Neural cell (in vitro differentiated cells): ENCODE results near the gene PDE4D. TPM values are rescaled to one million over a fixed set of nuclear protein-coding genes. Genes with fewer than 3 reads are reported as not detected.

Source experiments
- H2AFZ ChIP-seq: fragments of 200-600, 300-800 bp; sonication (generic), shearing (Covaris generic); 2 replicates; pipeline ENCODE4 v1.6.0; 2014; ENCODE audit warnings: low read depth, mild to moderate bottlenecking, antibody characterized with exemption, low read length, moderate library complexity
- H3F3A ChIP-seq: fragments of 200-600 bp; shearing (Covaris generic); 2 replicates; pipeline ENCODE4 v1.6.1; 2016; ENCODE audit warnings: mild to moderate bottlenecking, moderate library complexity, mixed read lengths, antibody characterized with exemption, low read length; ENCODE audit not compliant: insufficient read depth, poor library complexity, severe bottlenecking
- H3K27ac ChIP-seq: fragments of 200-600, 300-800 bp; sonication (generic), shearing (Covaris generic); 2 replicates; pipeline ENCODE4 v1.5.1; 2014; ENCODE audit warnings: mild to moderate bottlenecking, low read length, moderate library complexity
- H3K27me3 ChIP-seq: fragments of 300-800, 200-600 bp; sonication (generic), shearing (Covaris generic); 2 replicates; pipeline ENCODE4 v1.6.0; 2014; ENCODE audit warnings: mild to moderate bottlenecking, low read depth, low read length, moderate library complexity; ENCODE audit not compliant: insufficient read depth
- H3K36me3 ChIP-seq: fragments of 300-800, 200-600 bp; sonication (generic), shearing (Covaris generic); 2 replicates; pipeline ENCODE4 v1.5.1; 2014; ENCODE audit warnings: mild to moderate bottlenecking, antibody characterized with exemption, low read length, moderate library complexity; ENCODE audit not compliant: insufficient read depth
- H3K4me2 ChIP-seq: fragments of 300-800, 200-600 bp; sonication (generic), shearing (Covaris generic); 2 replicates; pipeline ENCODE4 v1.6.0; 2014; ENCODE audit warnings: mild to moderate bottlenecking, low read length
- H3K4me3 ChIP-seq: fragments of 300-800, 200-600 bp; sonication (generic), shearing (Covaris generic); 2 replicates; pipeline ENCODE4 v1.5.1; 2014; ENCODE audit warnings: mild to moderate bottlenecking, low read length, moderate library complexity
- H3K79me2 ChIP-seq: fragments of 200-600 bp; shearing (Covaris generic); replicated peaks from 2 replicates; pipeline ENCODE4 v1.6.0; 2014; ENCODE audit warnings: mild to moderate bottlenecking, low read length, moderate library complexity; ENCODE audit not compliant: insufficient read depth
- H3K9ac ChIP-seq: fragments of 300-800, 200-600 bp; sonication (generic), shearing (Covaris generic); 2 replicates; pipeline ENCODE4 v1.6.1; 2016; ENCODE audit warnings: mild to moderate bottlenecking, low read length, mixed read lengths
- H3K9me2 ChIP-seq: fragments of 200-600 bp; shearing (Covaris generic); 2 replicates; pipeline ENCODE4 v1.6.1; 2016; ENCODE audit warnings: mild to moderate bottlenecking, low read length, mixed read lengths; ENCODE audit not compliant: insufficient read depth
- H3K9me3 ChIP-seq: fragments of 200-600, 300-800 bp; sonication (generic), shearing (Covaris generic); 2 replicates; pipeline ENCODE4 v1.6.1; 2016; ENCODE audit warnings: mild to moderate bottlenecking, mixed run types, low read length, moderate library complexity, mixed read lengths
- H4K20me1 ChIP-seq: fragments of 200-600 bp; shearing (Covaris generic); 2 replicates; pipeline ENCODE4 v1.6.1; 2016; ENCODE audit warnings: mild to moderate bottlenecking, mixed run types; ENCODE audit not compliant: insufficient read depth
- EP300 ChIP-seq: fragments of 450-650 bp; conservative IDR thresholded peaks from 2 replicates; pipeline ENCODE4 v1.6.1; 2014; ENCODE audit warnings: antibody characterized with exemption, mild to moderate bottlenecking, moderate library complexity; ENCODE audit not compliant: poor library complexity, severe bottlenecking
- EZH2 ChIP-seq: fragments of 200-600, 300-800 bp; shearing (Covaris generic), sonication (generic); IDR thresholded peaks from 2 replicates; pipeline ENCODE4 v1.6.1; 2014; ENCODE audit warnings: antibody characterized with exemption, low read length, borderline replicate concordance, mild to moderate bottlenecking; ENCODE audit not compliant: insufficient read depth, poor library complexity, severe bottlenecking
- MXI1 ChIP-seq: fragments of 450-650 bp; conservative IDR thresholded peaks from 2 replicates; pipeline ENCODE4 v1.6.1; 2014; ENCODE audit warnings: antibody characterized with exemption, mild to moderate bottlenecking; ENCODE audit not compliant: poor library complexity, severe bottlenecking
- POLR2AphosphoS5 ChIP-seq: IDR thresholded peaks from 2 replicates; pipeline ENCODE4 v1.6.1; 2012
- RAD21 ChIP-seq: fragments of 450-650 bp; conservative IDR thresholded peaks from 2 replicates; pipeline ENCODE4 v1.6.1; 2014; ENCODE audit warnings: antibody characterized with exemption, mild to moderate bottlenecking, moderate library complexity
- SMC3 ChIP-seq: fragments of 450-650 bp; conservative IDR thresholded peaks from 2 replicates; pipeline ENCODE4 v1.6.1; 2014; ENCODE audit warnings: antibody characterized with exemption, mild to moderate bottlenecking, moderate library complexity; ENCODE audit not compliant: poor library complexity
- TAF1 ChIP-seq: IDR thresholded peaks from 2 replicates; pipeline ENCODE4 v1.6.1; 2012; ENCODE audit warnings: low read depth
- polyA plus RNA-seq: library from polyadenylated mRNA; depleted of rRNA; stranded (reverse); fragments of >200 nt; gene quantifications from 2 replicates; pipeline ENCODE4 v1.2.3, GENCODE V29; 2014
- TF ChIP-seq, protein P1 (sequence below): IDR thresholded peaks from 2 replicates; pipeline ENCODE4 v1.6.1; 2012; ENCODE audit warnings: borderline replicate concordance
- TF ChIP-seq, protein P2 (sequence below): fragments of 450-650 bp; IDR thresholded peaks from 2 replicates; pipeline ENCODE4 v1.5.1; 2014; ENCODE audit warnings: antibody characterized with exemption, mild to moderate bottlenecking, moderate library complexity; ENCODE audit not compliant: poor library complexity, severe bottlenecking

Gene PDE4D
- polyA plus RNA-seq, 1 donor from 2014 or later, result 42.8 TPM

DNA sequence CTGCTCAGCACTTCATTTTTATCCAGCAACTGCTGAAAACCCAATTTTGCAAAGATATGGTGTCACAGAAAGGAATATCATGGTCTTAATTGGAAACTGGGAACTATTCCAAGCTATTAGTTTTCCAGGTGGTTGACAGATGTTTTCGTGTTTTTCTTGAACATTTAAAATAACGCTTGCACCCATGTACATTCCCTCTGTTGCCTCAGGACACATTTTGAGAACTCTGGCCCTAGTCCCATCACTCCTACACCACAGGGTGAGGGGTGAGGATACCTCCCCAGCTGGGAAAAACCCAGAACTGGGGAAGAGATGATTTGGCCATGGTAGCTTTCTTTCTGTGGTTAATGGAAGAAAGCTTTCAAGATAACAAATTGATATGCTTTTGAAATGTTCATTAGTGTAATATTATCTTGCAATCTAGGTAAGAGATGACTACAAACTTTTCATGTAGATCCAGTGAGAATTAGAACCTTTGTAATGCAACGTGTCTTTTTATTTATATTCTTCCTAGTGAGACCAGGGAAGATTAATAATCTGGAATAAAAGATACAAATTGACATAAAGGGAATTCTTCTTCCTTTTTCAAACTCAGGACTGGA, 683.7 kb downstream of the PDE4D start:
- Histone ChIP-seq H2AFZ (no peak overlapping the region), H3K9ac (no peak overlapping the region), H3K4me2 (no peak overlapping the region), H3F3A (no peaks in the 10 kb centered on the region), H3K36me3 (no peaks in the 10 kb centered on the region), H3K4me3 (no peak overlapping the region), H3K9me3 (no peaks in the 10 kb centered on the region), H3K27me3 (no peaks in the 10 kb centered on the region), H3K79me2 (no peaks in the 10 kb centered on the region), H3K9me2 (no peaks in the 10 kb centered on the region), H4K20me1 (no peaks in the 10 kb centered on the region), H3K27ac (no peak overlapping the region)
- no peak for TF ChIP-seq EP300
- TF ChIP-seq POLR2AphosphoS5, result no peak

- H3K27ac ChIP-seq, result no peak overlapping the region
- no peaks in the 10 kb centered on the region for H3K9me2 ChIP-seq
- no peak overlapping the region for H2AFZ ChIP-seq
- H3K79me2 ChIP-seq, result no peaks in the 10 kb centered on the region
- no peaks in the 10 kb centered on the region for H3K9me3 ChIP-seq
- H3K4me2 ChIP-seq, result no peak overlapping the region
- TF ChIP-seq EP300, result no peak
- no peak for TF ChIP-seq RAD21
- no peak for TF ChIP-seq POLR2AphosphoS5
- no peak for TF ChIP-seq MXI1
- no peak for TF ChIP-seq EZH2
- no peak for TF ChIP-seq SMC3
- TF ChIP-seq, protein P1, sequence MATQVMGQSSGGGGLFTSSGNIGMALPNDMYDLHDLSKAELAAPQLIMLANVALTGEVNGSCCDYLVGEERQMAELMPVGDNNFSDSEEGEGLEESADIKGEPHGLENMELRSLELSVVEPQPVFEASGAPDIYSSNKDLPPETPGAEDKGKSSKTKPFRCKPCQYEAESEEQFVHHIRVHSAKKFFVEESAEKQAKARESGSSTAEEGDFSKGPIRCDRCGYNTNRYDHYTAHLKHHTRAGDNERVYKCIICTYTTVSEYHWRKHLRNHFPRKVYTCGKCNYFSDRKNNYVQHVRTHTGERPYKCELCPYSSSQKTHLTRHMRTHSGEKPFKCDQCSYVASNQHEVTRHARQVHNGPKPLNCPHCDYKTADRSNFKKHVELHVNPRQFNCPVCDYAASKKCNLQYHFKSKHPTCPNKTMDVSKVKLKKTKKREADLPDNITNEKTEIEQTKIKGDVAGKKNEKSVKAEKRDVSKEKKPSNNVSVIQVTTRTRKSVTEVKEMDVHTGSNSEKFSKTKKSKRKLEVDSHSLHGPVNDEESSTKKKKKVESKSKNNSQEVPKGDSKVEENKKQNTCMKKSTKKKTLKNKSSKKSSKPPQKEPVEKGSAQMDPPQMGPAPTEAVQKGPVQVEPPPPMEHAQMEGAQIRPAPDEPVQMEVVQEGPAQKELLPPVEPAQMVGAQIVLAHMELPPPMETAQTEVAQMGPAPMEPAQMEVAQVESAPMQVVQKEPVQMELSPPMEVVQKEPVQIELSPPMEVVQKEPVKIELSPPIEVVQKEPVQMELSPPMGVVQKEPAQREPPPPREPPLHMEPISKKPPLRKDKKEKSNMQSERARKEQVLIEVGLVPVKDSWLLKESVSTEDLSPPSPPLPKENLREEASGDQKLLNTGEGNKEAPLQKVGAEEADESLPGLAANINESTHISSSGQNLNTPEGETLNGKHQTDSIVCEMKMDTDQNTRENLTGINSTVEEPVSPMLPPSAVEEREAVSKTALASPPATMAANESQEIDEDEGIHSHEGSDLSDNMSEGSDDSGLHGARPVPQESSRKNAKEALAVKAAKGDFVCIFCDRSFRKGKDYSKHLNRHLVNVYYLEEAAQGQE, result no peak
- TF ChIP-seq, protein P2, sequence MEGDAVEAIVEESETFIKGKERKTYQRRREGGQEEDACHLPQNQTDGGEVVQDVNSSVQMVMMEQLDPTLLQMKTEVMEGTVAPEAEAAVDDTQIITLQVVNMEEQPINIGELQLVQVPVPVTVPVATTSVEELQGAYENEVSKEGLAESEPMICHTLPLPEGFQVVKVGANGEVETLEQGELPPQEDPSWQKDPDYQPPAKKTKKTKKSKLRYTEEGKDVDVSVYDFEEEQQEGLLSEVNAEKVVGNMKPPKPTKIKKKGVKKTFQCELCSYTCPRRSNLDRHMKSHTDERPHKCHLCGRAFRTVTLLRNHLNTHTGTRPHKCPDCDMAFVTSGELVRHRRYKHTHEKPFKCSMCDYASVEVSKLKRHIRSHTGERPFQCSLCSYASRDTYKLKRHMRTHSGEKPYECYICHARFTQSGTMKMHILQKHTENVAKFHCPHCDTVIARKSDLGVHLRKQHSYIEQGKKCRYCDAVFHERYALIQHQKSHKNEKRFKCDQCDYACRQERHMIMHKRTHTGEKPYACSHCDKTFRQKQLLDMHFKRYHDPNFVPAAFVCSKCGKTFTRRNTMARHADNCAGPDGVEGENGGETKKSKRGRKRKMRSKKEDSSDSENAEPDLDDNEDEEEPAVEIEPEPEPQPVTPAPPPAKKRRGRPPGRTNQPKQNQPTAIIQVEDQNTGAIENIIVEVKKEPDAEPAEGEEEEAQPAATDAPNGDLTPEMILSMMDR, result no peak
- no peak for TF ChIP-seq TAF1
- H3F3A ChIP-seq, result no peaks in the 10 kb centered on the region
- no peak overlapping the region for H3K4me3 ChIP-seq
- no peaks in the 10 kb centered on the region for H3K36me3 ChIP-seq
- no peak overlapping the region for H3K9ac ChIP-seq
- no peaks in the 10 kb centered on the region for H4K20me1 ChIP-seq
- H3K27me3 ChIP-seq, result no peaks in the 10 kb centered on the region
These were observed 685.1 kb downstream of the PDE4D start for GRCh38 chr5:59208474-59208873.

DNA sequence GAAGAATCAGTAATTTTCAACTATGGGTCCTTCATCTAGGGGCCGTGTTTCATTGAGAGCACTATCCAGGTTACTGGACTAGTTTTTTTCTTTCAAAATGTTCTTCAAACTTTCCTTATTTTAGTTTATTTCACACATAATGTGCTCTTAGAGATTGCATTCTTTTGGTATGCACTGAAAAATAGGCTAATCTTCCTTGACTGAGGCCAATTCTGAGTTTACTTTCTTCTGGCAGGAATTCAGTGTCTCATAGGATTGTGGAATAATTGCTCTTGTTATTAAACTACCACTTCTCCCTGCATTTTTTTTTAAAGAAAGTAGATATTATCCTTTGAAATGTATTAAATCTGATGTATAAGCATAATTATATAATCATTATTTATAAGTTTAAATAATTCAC, 686.1 kb downstream of the PDE4D start:
- TF ChIP-seq RAD21 (no peak), SMC3 (no peak), TAF1 (no peak), EZH2 (no peak), MXI1 (no peak), POLR2AphosphoS5 (no peak), EP300 (no peak)
- TF ChIP-seq, protein P1, result no peak
- TF ChIP-seq, protein P2, result no peak
- Histone ChIP-seq H3K4me3 (no peak overlapping the region), H2AFZ (no peak overlapping the region), H3K9me3 (no peaks in the 10 kb centered on the region), H3F3A (no peaks in the 10 kb centered on the region), H3K79me2 (no peaks in the 10 kb centered on the region), H3K27ac (no peak overlapping the region), H3K9ac (no peak overlapping the region), H4K20me1 (no peaks in the 10 kb centered on the region), H3K9me2 (no peaks in the 10 kb centered on the region), H3K4me2 (no peak overlapping the region), H3K27me3 (no peaks in the 10 kb centered on the region), H3K36me3 (no peaks in the 10 kb centered on the region)
